ENCODE measurements around the gene JPH2.

- TF ChIP-seq CTCF (IDR thresholded peaks at IDR 0.05) (no peak), ZFX (IDR thresholded peaks at IDR 0.05; ENCODE audit: borderline replicate concordance) (no peak)
These were observed 88.3 kb downstream of the JPH2 start for GRCh38 chr20:44098657-44099056.

Data from 22Rv1 (cell line).